ENCODE data around the gene CKLF.
A peak's percentile ranks its signal among the peaks of the same experiment; 100 is the strongest.
"Not testable (repeated sequence)": the region's sequence is repeated elsewhere in the genome, so short reads cannot be mapped to it uniquely, and the experiment has no call there.

Gene CKLF, protein sequence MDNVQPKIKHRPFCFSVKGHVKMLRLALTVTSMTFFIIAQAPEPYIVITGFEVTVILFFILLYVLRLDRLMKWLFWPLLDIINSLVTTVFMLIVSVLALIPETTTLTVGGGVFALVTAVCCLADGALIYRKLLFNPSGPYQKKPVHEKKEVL

GRCh38 chr16:66552286-66553177 lies at the start of gene CKLF:
Gene CKLF, plus strand, starts transcription at chr16:66552576. Its CDS starts 140 bp downstream, at chr16:66552716.
- peak; percentile 97 for DNase-seq

GRCh38 chr16:66503030-66503429 lies 49.3 kb upstream of the CKLF start:
- DNase-seq = no peak

- DNase-seq = no peak
Measured at GRCh38 chr16:66503612-66504011, 48.8 kb upstream of the CKLF start.

GRCh38 chr16:66507731-66508239 lies 44.6 kb upstream of the CKLF start:
- no peak for DNase-seq

GRCh38 chr16:66508248-66508913 lies 44.0 kb upstream of the CKLF start:
- DNase-seq = no peak

GRCh38 chr16:66508914-66509496 lies 43.4 kb upstream of the CKLF start:
- no peak for DNase-seq

GRCh38 chr16:66509576-66509975 lies 42.8 kb upstream of the CKLF start:
- DNase-seq = no peak

DNA sequence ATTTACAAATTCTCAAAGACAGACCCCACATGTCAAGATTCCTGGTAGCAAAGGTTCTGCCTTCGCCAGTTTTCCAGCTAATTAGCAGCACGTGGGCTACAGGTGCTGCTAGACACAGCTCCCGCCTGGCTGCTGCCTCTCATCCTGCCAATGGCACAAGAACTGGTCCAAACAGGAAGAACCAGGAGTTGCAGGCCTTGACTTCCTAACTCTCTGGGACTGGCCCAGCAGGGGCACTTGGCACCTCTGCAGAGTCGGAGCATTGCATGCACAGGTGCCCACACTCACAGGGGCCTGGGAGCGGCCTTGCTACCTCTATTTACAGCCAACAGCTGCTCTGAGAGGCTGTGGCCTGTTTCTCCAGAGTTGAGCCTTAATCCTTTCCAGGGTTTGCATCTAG lies 42.1 kb upstream of the CKLF start:
- DNase-seq = no peak

GRCh38 chr16:66510711-66511601 lies 41.4 kb upstream of the CKLF start:
- no peak for DNase-seq

GRCh38 chr16:66511602-66512271 lies 40.6 kb upstream of the CKLF start:
- DNase-seq = peak; percentile 18

- peak; percentile 16 for DNase-seq
Measured at GRCh38 chr16:66512272-66513110, 39.9 kb upstream of the CKLF start.

DNA sequence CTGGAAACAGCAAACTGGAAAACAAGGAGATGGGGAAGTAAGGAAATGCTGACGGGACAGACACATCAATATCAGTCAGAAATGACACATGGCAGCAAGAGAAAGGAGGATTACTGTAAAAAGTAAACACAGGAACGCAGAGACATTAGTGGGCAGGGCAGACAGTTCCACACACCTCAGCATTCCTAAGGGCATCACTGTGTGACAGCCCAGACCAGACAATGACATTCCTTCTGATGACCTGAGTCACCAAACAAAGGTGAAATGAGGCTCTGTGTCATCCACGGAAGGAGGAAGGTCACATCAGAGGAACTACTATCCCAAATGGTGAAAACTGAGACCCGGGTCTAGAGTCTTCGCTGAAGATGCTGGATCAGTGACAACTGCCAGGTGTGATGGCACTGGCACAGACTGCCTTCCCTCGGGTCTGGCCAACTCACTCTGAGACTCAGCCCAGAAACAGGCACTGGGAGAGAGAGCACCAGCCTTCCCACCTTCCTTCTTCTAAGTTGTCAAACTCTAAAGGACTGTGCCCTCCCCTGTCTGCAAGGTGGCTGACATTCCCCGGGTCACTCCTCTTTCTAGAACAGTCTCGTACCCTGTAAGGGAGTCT lies 39.2 kb upstream of the CKLF start:
- DNase-seq = peak; percentile 15

DNA sequence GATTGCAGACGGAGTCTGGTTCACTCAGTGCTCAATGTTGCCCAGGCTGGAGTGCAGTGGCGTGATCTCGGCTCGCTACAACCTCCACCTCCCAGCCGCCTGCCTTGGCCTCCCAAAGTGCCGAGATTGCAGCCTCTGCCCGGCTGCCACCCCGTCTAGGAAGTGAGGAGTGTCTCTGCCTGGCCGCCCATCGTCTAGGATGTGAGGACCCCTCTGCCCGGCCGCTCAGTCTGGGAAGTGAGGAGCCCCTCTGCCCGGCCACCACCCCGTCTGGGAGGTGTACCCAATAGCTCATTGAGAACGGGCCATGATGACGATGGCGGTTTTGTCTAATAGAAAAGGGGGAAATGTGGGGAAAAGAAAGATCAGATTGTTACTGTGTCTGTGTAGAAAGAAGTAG lies 38.0 kb upstream of the CKLF start:
- not testable (repeated sequence) for DNase-seq

GRCh38 chr16:66514980-66515595 lies 37.3 kb upstream of the CKLF start:
- DNase-seq = not testable (repeated sequence)

DNA sequence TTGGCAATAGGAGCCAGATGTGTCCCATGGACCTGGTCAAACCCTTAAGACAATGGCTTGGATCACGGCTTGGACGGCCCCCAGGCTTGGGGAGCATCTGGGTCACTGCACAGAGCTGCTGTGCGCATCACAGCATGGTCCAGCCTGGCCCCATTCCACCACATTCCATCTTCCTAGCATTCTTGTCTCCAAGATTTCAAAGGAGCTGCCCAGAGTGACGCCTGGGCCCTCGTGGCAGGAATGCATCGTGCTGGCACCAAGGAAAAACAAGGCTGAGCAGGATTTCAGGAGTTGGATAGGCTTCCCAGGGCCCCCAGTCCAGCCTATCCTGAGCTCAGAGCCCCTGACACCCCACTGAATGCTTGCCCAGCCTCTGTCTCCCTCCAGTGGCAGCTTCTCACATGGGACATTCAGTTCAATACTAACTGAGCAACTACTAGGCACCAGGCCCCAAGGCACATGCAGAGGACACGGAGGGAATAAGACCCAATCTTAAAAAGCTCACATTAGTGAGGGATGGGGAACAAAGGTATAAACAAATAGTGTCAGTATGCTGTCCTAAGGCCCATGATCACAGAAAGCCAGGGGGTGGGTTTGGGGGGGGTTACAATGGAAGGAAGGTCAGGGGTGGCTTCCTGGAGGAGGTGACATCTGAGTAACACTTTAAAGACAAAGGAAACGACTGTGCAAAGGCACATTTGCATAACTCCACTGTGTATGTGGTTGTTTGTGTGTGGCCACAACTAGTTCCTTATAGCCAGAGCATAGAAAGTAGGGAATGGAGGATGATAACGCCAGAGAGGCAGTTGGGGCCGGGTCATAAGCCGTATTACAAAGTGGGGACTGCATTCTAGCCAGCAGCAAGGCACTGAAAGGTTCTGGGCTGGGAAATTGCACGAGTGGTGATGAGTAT lies 36.5 kb upstream of the CKLF start:
- peak; percentile 52 for DNase-seq

DNA sequence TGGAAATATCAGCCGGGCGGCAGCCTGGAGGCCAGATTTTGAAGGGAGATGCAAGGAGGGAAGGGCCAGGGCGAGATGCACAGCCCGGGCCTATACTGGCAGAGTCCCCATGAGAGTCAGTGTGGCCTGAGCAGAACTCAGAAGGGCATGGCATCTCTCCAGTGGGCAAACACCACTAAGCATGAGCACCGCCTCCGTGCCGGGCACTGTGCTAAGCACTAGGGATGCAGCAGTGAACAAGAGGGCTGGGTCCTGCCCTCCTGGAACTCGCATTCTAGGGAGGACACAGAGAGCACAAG lies 35.9 kb upstream of the CKLF start:
- DNase-seq = no peak

- DNase-seq = peak; percentile 98
Measured at GRCh38 chr16:66516808-66517585, 35.4 kb upstream of the CKLF start.

Measured in suppressor macrophage treated with lipopolysaccharide for 4 hours (primary cell).